CD4-positive, alpha-beta T cell treated with Interleukin-21 for 1 hour (primary cell): ENCODE data around the gene ACBD6.

ENCODE experiments used
- DNase-seq: peaks from one replicate; pipeline ENCODE4 v3.0.0-alpha.2; 2020

Gene ACBD6

DNA sequence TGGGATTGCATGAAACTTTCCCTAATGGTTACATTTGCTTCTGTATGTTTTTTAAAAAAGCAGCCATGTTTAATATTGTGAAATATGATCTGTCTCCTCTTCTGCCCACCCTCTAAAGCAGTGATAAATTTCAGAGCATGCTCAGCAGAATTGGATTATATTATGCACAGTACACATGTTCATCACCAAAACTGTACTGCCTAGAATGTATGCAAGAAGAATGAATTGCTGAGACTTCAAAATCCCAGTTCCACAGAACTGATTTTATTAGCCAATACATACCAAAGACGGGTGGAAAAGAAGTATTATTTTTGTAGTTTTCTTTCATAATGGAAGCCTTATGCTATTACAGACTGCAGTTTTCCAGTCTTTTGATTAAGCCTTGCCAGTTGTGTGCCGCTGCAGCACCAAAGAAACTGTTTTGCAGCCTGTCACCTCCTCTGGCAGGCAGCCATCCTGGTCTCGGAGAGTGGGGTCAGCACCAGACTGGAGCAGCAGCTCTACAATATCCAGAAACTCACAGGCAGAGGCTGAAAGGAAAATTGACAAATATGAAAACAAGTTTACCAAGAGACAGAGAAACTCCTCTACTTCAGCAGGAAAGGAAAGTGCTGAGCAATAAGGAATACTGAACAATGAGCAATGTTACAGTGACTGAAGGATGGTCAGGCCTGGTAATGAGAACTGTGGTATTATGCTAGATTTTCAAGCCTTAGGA, 214.2 kb downstream of the ACBD6 start:
- no peak for DNase-seq

DNA sequence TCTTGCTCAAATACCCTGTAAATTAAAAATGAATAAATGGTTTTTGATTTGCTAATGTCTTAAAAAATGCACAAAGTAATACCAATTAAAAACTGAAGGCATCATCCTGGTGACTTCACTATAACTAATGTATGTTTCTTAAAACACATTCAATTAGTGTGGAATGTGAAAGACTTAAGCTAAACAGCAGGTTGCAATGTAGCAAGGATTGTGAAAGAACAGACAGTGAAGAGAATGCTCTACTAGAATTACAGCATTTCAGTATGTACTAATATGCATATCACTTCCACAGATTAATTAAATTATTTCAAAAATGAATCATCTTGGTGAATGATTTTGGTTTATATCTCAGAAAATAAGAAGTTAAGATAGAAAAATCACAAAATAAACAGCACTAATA, 216.0 kb downstream of the ACBD6 start:
- no peak for DNase-seq

DNA sequence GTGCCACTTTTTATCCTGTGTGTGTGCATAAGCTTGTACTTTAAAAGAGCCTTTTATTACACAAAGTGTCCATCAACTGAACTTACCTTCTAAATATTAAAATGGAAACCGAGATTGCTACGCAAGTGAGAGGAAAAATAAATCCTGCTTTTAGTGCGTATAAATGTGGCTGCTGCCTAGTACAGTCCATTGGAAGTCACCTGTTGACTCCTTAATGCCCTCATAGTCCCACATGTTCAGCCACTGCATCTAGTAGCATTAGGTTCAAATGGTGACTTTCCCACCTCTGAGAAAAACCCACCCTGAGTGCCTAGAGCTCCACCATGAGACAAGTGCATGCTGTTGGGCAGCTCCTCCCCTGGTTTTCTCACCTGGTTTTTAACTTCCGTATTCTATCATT, 219.3 kb downstream of the ACBD6 start:
- DNase-seq: no peak

DNA sequence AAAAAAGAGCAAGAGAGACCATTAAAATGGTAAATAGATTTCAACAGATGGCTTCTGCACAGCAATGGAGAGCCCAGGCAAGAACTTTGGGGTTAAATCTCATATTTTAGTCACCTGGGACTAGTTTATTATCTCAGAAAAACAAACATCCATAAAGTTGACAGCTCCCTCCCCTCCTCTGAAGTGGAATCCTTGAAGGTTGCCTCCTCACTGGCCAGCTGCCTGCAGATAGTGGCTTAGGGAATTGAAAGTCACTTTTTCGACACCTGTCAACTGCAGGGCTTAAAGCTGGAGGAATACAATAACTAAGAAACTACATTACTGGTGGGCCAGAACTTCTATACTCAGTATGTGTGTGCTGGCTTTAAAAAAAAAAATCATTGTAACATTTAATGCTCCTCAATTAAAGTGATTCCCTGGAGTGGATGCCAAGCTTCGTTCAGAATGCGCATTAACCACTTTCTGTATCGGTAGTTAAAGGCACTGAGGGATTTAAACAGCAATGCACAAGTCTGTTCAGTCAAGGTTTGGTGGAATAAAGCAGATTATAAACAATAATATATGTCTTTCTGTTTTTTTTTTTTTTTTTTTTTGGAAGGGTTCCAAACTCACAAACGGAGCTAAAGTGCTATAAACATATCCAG, 219.9 kb downstream of the ACBD6 start:
- no peak for DNase-seq

DNA sequence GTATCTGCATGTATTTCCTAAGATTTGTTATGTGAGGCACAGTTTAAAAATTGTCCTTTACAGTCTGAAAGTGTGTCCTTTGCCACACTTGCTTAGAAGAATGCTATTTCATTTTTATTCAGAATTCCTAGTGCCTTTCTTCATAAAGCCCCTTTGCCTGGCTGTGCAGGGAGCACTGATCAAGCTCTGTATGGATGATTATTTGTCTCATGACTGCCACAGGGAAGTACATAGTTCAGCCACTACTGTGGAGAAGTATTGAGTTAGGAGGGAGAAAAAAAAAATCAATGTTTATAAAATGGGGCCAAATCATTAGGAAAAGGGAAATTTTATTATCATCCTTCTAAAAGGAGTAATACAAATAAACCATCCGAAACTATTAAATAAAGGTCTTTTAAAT, 220.9 kb downstream of the ACBD6 start:
- no peak for DNase-seq

DNA sequence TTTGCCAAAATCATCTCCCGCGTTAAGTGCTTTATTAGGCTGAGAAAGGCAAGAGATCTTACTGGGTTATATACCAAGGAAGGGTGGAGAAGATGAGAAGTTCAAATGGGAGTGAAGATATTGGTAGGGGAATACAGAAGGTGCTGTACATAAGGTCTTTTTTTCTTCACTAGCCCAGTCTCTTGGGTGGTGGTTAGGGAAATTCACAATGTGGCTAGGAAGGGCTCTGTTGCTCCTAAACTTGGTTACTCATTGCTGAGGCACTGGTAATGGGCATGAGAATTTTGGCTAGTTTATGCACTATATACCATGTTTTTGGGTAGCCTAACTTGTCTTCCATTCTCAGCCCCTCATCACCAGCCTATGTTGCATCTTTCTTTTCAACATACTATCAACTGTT, 221.8 kb downstream of the ACBD6 start:
- DNase-seq: no peak

DNA sequence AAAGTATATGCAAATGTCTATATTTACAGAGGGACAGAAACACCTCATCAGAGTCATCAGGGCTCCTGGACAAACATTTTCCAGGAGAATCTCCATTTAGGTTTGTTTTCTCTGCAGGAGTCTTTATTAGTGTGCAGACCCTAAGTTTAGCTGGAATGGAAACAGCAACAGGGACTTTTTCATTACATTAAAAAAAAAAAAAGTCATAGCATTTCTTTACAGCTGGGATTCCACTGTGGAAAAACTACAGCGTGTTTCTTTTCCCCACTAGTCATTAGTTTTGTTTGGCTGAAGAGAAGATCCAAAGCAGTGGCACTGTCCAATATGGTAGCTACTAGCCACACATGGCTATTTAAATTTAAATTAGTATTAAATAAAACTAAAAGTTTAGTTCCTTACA, 222.7 kb downstream of the ACBD6 start:
- no peak for DNase-seq

DNA sequence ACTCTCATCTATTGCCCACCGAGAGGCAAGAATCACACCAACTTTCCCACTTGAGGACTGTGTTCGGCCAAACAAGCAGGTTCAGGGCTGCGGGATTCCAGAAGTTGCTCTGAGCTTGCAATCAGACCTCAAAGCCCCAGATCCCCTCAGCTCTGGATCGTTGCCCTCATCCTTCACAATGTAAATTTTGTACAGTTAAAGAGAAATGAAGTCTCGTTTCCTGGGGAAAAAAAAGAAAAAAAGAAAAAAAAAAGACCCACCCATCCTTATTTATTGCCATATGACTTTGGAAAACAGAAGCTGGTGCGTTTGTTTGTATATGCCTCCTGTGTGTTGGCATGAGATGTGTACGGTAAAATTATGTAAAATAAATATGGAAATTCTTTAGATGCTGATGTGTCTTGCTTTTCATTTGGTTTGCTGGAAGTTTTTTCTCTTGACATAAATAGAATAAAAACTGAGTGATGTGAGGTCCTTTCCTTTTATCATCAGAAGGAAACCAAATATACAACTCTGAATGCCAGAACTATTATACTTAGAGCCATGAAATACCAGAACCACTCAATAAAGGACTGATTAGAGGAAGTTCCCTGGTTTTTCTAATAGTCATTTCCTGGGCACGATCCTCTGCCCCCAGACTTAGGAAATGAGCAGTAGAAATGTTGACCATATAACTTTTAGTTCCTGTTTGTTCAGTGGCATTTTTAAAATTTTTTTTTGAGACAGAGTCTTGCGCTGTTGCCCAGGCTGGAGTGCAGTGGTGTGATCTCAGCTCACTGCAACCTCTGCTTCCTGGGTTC, 223.6 kb downstream of the ACBD6 start:
- peak; percentile 6 for DNase-seq

DNA sequence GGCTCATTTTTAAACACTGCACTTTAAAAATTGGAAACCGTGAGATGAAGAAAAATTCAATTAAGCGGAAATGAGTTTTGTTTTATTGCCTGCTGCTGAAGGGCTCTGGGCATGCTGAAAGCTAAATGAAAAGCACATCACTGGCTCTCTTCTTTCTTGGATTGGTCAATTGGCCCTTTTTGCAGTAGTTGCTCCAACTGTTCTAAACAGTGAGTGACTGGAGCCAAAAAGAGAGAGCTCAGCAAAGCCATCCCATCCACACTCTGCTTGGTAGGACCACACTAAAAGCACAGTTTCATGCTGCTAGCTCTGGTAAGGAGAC, 224.2 kb downstream of the ACBD6 start:
- no peak for DNase-seq

DNA sequence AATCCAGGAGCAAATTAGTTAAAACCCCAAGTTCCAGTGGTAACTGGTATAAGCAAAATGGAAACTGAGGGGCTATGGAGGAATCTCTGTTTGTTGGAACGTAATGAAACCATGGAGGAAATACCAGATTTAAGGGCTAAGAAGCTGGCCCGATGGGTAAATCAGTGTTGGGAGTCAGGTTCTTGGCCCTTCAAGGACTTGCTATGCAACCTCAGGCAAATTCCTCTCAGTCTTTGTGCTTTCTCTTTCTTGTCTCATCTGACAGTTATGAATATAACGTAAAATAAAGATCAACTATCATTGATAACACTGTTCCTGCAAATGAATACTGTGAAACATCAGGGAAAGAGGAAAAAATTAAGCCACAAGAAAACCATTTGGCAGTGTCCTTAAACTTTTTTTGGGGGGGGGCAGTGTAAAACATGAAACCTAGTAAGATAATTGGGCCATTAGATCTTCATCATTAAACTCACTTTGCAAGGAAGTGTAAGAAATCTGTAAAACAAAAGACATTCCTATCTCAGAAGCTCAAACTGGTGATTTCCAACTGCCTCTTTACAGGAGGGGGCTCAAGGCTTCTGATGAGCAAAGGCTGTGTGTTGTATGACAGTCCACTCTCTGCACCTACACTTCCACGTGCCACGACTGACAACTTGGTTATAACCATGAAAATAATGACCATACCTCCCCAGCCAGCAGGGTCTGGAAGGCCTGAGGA, 224.7 kb downstream of the ACBD6 start:
- no peak for DNase-seq

DNA sequence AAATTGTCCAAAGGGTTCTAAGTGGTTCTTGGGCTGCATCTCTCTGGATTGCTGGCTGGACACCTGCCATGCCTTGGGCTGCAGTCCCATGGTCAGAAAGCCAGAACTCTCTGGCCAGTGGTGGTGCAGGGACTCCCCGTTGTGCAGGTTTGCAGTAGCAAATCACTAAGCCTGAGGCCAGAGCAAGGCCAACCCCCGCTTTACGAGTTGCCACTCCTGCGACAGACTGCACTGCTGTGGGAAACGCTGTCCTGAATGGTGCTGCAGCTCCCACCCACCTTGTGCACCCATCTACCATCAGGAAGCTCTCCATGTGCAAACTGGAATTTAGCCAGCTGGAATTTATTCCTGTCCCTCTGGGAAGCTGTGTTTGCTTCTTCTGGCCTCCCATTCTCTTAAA, 226.7 kb downstream of the ACBD6 start:
- DNase-seq: no peak

DNA sequence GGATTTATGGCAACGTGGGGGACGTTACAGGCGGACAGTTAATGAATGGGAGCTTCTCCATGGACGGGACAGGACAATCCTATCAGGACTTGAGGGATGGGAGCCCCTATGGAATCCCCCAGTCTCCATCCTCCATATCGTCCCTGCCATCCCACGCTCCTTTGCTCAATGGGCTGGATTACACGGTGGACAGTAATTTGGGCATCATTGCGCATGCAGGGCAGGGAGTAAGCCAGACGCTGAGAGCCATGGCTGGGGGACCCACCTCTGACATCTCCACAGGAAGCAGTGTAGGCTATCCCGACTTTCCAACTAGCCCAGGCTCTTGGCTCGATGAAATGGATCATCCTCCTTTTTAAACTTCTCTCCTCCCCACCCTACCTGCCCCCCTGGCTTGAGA, 228.2 kb downstream of the ACBD6 start:
- DNase-seq: no peak

DNA sequence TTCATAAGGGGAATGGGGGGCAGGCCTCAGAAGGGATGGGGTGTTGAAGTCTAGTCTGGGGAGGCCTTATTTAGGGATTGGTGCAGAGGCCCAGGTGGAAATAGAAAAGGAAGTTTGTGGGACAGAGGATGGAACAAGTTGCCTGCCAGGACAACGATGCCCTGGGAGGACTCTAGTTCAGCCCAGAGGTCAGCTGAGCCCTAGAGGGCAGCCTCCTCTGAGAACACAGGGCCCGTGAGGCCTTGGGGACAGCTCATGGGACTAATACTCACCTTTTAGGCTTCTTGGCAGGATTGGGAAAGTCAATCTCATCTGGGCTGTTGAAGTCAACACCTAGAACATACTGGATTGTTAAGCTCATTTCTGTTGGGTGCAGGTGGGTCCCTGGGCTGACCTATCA, 229.3 kb downstream of the ACBD6 start:
- DNase-seq: no peak

DNA sequence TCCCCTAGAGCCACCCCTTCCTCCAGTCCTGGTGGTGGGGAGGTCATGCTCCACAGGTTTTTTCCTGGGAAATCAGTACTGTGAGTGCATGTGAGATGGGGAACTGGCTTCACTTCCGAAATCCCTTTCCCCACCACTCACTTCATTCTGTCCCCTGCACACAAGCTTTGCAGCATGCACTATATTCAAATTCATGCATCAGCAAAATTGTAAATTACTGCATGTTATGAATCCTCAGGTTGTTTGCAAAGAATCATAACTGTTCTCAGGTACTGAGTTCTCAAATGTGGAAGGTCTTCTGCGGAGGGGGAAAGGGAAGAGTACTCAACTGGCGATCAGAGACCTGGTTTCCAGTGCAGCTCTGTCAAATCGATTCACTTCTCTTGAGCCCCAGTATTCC, 230.0 kb downstream of the ACBD6 start:
- DNase-seq: no peak

DNA sequence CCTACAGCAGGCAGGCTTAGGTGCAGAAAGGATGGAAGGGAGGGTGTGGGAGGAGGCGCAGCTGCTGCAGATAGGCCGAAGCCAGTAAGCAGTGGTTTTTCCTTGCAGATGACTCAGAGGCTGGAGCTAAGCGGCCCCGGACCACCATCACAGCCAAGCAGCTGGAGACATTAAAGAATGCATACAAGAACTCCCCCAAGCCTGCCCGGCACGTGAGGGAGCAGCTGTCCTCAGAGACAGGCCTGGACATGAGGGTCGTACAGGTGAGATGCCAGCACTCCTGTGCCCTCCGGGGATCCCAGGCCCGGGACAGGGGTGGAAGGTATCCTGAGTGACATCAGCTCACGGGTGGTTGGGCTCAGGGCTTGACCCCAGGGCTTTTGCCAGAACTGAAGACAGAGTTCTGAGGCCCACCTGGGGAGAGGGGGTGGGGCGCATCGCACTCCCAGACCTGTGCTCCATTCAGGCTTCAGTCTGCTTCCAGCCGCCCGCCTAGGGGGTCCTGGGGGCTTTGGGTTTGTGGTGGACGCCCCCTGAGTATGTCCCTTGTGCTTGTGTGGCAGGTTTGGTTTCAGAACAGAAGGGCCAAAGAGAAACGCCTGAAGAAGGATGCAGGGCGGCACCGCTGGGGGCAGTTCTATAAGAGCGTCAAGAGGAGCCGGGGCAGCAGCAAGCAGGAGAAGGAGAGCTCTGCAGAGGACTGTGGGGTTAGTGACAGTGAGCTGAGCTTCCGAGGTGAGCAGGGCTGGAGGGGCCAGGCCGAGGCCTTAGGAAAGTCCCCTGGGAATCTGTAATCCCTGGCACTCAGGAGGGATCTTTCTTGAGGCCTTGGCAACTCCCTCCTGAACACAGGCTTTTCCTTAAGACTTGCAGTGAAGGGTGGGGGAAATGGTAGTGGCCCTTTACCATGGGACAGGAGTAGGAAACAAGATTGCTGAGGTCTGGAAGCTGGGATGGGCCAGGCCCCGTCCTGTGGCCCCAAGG, 230.8 kb downstream of the ACBD6 start:
- no peak for DNase-seq

DNA sequence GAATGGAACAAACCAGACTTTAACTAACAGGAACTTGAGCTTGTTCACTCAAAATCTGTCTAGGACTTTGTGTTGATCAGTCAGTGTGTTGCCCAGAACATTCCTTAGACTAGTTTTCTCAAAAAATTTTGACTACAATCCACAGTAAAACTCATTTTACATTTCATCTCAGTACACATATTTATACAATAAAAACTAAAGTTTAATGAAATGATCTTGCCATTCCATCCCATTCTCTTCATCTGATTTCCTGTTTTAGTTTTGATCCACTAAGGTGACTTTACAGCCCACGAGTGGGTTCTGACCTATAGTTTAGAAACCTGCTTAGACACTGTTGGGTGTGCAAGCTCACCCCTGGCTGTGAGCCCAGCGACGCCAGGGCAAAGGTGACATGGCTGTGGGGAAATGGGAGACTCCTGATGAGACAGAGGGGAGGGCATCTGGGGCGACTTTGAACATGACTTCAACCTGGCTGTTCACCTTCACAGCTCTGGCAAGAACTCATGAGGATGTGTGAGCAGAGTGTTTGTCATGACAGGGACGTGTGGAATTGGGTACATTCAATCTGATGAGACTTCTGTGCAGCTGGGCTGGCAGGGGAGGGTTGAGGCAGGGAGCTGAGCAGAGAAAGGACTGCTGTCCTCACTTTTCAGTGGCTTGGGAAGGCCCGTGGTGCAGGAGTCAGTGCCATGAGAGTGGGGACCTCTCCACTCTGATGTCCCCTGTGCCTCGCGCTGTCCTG, 231.7 kb downstream of the ACBD6 start:
- no peak for DNase-seq

DNA sequence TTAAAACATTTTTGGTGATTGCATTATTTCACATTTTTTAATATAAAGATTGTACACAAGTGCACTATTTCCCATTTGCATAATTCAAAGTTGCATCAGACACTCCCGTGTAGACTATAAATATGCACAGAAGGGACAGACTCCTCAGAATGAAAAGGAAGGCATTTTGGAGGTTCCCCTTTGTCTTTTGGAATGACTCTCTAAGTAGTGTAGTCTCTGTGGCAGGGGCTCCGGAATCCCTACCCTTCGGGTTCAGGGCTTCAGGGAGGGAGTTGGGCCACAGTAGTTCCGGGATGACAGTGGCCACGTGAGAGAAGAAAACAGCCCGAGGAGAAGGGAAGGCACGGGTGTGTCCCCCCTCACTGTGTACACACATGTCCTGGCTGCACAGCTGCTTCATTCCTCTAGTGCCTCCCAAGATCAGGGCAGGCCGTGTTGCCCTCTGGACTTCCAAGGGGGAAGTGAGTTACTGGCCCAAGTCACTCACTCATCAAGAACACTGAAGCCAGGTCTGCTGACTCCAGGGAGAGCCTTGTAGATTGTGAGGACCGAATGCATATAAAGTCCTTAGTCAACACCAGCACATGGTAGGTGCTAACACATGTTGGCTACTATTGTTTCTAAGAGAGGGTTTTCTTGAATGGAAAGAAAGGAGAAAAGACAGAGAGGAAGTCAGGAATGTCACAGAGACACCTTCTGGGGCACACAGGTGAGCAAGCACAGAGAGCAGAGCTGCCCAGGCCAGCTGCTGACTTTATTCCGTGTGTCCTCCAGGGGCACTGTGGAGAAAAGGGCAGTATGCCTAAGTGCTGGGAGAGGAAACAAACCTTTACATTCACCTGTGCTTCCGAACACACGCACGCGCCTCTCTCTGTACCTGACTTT, 232.5 kb downstream of the ACBD6 start:
- DNase-seq: no peak

DNA sequence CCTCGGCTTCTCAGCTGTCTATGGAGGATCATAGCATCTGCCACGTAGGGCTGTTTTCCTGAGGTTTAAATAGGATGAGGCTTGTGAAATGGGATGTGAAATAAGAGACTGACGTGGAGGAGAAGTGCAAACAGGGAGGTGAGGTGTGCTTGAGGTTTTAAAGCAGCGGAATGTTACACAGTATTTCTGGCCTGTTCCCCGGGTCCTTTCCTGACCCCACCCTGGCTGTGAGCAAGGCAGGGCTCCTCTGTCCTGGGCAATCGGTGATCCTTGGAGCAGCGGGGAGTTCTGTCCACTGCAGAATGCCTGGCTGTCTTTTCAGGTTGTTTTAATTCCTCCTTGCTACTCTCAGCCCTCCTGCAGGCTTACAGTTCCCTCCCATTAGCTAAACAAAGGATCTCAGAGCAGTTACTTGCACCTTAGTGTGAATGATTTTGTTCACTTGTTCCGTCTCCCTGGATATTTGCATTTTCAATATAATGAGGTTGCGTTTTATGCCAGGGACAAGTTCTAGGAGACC, 233.8 kb downstream of the ACBD6 start:
- no peak for DNase-seq

DNA sequence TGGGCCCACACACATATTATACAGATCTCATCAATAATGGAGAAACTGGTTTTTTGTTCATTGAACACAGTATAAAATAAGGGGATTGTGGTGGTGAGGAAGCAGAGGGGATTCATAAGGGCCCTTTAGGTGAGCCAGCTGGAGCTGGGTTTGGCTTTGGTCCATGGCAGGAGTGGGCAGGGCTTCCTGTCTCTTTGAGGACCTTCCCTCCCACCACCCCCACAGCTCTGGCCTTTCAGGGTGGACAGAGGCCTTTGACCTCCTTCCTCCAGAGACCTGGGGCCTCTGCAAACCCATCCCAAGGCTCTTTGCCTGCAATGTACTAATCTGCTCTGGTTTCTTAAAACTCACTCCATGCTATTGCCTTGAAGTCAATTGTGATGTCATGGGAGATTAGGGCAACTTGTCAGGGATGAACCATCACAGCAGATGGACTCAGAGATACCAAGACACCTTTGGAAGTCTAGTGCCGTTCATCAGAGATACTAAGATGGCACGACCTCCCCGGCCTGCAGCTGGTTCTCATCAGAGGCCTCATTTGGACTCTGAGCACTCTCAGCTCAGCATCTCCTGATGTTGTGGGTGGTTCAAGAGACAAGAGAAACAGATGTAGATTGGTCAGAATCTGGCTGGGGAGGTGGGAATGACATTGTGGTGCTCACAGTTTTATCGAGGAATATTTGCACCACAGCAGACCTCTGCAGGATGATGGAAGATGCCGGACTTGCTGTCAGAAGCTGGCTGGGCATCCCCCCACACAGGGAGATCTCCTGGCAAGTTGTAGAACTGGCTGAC, 234.4 kb downstream of the ACBD6 start:
- DNase-seq: no peak

DNA sequence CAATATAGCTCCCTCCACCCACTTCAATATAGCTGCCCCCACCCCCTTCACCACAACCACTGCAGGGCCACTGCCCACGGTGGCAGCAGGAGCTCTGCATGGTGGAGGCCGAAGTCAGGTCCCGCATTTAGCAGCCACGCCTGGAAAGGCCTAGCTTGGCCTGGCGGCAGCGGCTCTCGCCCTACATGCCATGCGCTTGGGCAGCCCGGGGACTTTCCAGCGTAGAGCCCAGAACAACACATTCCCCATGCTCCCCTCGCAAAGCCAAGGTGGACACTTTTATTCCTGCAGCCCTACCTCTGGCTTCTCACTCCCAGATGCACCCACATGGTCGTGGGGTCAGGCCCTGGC, 235.2 kb downstream of the ACBD6 start:
- no peak for DNase-seq
